ENCODE results near the gene FBXO21. TPM values are rescaled to one million over a fixed set of nuclear protein-coding genes. Genes with fewer than 3 reads are reported as not detected.
"Not testable (repeated sequence)": the region's sequence is repeated elsewhere in the genome, so short reads cannot be mapped to it uniquely, and the experiment has no call there.

FBXO21 gene
- total RNA-seq, 1 donor from 2014 or later: 19.2 TPM

GRCh38 chr12:117202556-117202955, 12.3 kb upstream of the FBXO21 start:
- DNase-seq (ENCODE audit: low spot score): no peak
- ATAC-seq: no peak

DNA sequence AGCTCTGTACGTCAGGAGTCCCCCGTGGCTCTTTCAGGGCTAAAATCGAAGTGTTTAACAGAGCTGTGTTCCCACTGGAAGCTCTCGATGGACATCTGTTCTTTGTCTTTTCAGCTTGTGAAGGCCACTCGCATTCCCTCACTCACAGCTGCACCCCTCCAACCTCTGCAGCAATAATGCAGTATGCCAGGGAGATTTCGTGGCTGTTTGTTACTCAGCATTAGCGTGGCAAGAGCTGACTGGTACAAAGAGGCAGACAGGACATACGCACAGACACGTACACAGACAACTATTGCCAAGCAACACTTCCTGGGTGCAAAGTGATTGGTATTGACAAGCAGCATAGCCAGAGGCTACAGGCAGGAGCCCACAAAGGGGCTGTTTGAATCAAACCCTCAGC, 11.8 kb upstream of the FBXO21 start:
- DNase-seq (ENCODE audit: low spot score) (no peak), ATAC-seq (no peak)

DNA sequence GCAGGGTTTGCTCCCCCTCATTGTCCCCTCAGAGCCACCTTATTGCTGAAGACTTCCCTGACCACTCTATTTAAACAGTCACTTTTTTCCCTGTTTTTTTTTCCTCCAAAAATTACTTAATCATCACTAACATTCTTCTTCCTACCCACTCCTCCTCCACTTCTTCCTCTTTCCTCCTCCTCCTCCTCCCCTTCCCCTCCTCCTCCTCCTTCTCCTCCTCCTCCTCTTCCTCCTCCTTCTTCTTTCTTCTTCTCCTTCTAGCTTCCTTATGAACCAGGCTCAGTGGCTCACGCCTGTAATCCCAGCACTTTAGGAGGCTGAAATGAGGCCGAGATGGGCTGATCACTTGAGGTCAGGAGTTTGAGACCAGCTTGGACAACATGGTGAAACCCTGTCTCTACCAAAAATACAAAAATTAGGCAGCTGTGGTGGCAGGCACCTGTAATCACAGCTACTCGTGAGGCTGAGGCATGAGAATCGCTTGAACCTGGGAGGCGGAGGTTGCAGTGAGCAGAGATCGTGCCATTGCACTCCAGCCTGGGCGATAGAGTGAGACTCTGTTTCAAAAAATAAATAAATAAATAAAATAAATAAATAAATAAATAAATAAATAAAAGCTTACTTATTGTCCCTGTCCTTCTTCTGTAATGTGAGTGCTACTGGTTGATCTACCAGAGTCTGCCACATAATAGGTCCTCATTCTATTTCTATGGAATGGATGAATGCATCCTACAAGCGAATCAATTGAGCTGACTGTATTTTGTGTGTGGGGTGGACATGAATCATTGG, 9.9 kb upstream of the FBXO21 start:
- ATAC-seq; DNase-seq (ENCODE audit: low spot score): not testable (repeated sequence)

DNA sequence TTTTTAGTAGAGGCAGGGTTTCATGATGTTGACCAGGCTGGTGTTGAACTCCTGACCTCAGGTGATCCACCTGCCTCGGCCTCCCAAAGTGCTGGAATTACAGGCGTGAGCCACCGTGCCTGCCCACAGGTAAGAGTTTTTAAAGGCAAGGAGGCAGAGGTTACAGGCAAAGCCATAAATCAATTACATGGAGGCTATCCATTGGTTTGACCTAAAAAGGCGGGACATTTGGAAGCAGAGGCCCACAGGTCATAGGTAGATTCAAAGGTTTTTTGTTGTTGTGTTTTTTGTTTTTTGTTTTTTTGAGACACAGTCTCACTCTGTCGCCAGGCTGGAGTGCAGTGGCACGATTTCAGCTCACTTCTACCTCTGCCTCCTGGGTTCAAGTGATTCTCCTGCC, 6.1 kb upstream of the FBXO21 start:
- ATAC-seq; DNase-seq (ENCODE audit: low spot score): not testable (repeated sequence)

DNA sequence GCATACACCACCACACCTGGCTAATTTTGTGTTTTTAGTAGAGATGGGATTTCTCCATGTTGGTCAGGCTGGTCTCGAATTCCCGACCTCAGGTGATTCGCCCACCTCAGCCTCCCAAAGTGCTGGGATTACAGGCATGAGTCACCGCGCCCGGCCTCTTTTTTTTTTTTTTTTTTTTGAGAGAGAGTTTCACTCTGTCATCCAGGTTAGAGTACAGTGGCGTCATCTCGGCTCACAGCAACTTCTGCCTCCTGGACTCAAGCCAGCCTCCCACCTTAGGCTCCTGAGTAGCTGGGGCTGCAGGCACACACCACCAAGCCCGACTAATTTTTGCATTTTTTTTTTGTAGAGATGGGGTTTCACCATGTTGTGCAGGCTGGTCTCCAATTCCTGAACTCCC, 4.8 kb upstream of the FBXO21 start:
- DNase-seq (ENCODE audit: low spot score); ATAC-seq: not testable (repeated sequence)

- DNase-seq (ENCODE audit: low spot score) (no peak), ATAC-seq (no peak)
Measured at GRCh38 chr12:117193903-117194302, 3.6 kb upstream of the FBXO21 start.

DNA sequence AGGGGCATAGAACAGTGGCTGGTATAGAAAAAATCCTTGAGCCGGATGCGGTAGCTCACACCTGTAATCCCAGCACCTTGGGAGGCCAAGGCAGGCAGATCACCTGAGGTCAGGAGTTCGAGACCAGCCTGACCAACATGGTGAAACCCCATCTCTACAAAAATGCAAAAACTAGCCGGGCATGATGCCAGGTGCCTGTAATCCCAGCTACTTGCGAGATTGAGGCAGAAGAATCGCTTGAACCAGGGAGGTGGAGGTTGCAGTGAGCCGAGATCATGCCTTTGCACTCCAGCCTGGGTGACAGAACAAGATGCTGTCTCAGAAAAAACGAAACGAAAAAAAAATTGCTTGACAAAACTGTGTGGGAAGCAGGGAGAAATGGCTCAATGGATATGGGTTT, 2.3 kb upstream of the FBXO21 start:
- DNase-seq (ENCODE audit: low spot score); ATAC-seq: not testable (repeated sequence)

- no peak for DNase-seq (ENCODE audit: low spot score)
- ATAC-seq: no peak
Measured at GRCh38 chr12:117192057-117192456, 1.8 kb upstream of the FBXO21 start.

- ATAC-seq (peak; percentile 58), DNase-seq (ENCODE audit: low spot score) (peak; percentile 66)
Measured at GRCh38 chr12:117189725-117190209, 503 bp downstream of the FBXO21 start.

DNA sequence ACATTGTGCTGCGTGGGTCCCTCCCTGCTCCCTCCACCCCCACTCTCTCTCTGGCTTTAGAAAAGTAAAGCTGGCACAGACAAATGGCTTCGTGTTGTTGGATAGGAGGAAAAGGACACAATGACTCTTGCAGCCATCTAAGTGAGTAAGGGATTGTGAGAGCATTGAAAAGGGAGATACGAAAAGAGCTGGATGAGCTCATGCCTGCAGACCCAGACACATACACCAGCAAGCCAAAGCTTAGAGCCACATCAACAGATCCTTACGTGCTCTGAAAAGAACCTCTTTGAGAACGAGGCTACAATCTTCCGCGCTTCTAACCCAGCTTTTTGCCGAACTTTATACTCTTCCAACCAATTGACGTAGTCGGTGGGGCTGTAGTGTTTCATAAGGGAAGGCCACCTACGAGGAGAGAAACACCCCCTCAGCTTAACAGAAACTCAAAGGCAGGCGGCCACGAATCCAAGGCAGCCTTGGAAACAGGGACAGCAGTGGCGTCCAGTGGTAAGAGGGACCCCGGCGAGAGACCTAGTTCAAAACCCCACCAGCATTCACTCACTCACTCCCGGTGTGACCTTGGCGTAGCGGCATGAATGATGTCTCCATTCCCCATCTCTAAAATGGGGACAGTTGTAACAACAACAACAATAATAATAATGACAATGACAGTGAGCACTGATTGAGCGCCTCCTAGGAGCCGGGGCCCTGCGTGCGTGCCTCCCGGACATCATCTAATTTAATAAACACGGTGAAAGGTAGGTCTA, 1.1 kb downstream of the FBXO21 start:
- ATAC-seq: peak; percentile 18
- DNase-seq (ENCODE audit: low spot score): no peak

GRCh38 chr12:117188121-117188665, 2.1 kb downstream of the FBXO21 start:
- ATAC-seq (no peak), DNase-seq (ENCODE audit: low spot score) (no peak)

DNA sequence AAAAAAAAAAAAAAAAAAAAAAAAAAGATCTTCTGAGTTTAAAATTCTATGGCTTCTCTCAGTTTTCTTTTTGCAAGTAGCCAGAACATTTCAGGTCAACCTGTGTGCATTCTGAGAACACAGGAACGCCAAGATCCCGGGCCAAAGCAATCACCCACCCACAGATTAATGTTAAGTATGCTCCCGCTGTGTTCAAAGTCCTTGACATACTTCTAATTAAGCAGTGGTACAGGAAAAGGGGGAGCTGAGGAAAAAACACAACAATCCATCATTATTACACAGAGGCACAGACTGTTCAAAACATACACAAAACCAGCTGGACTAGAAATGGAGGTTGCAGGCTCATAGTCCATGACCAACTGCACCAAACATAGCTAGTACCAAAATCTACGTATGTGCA, 2.8 kb downstream of the FBXO21 start:
- DNase-seq (ENCODE audit: low spot score): no peak
- peak; percentile 23 for ATAC-seq

GRCh38 chr12:117182866-117183265, 7.4 kb downstream of the FBXO21 start:
- DNase-seq (ENCODE audit: low spot score): no peak
- no peak for ATAC-seq

DNA sequence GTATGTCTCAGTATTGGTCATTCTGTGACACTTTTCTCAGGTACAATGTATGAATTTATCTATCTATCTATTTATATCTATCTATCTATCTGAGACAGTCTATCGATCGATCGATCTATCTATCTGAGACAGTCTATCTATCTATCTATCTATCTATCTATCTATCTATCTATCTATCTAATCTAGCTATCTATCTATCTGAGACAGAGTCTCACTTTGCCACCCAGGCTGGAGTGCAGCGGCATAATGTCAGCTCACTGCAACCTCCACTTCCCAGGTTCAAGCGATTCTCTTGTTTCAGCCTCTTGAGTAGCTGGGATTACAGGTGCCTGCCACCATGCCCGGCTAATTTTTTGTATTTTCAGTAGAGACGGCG, 8.8 kb downstream of the FBXO21 start:
- not testable (repeated sequence) for DNase-seq (ENCODE audit: low spot score); ATAC-seq

DNA sequence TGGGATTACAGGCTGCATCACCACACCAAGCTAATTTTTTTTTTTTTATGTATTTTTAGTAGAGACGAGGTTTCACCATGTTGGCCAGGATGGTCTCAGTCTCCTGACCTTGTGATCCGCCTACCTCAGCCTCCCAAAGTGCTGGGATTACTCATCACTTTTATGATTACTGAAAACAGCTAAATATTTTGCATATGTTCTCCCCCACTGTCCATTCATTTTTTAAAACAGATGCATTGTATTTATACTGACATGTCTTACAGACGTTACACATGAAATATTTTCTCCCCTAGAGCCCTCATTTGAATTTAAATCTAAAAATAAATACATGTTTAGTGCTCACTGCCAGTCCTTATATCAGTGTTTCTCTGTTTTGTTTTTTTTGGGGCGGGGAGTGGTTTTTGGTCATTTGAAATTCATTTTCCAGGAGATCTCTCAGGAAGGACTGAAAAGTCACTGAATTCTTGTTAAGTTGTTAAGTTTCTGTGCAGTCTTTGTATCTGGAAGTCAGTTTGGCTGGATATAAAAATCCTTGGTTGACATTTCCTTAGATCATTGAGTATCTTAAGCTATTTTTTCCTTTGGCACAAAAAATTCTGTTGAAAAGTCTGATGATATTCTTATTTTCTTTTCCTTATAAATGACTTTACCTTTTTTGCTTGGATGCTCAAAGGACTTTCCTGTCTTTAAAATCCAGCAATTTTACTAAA, 9.4 kb downstream of the FBXO21 start:
- ATAC-seq: no peak

DNA sequence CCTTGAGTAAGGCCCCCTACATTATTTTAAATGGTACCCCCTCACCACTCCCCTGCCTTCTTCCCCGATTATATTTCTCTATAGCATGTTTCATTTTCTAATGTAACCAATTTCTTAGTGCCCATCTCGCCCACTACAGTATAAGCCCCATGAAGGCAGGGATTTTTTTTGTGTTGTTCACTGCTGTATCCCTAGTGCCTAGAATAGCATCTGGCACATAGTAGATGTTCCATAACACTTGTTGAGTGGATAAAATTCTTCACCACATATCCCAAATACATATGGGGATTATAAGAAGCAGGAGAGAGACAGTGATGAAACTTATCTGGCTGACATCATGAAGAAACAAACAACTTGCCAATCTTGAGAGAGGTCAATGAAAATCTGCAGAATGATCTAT, 11.5 kb downstream of the FBXO21 start:
- ATAC-seq: no peak
- no peak for DNase-seq (ENCODE audit: low spot score)

More for the DNA sequence above, 9.4 kb downstream of the FBXO21 start:
- no peak for DNase-seq (ENCODE audit: low spot score)

DNA sequence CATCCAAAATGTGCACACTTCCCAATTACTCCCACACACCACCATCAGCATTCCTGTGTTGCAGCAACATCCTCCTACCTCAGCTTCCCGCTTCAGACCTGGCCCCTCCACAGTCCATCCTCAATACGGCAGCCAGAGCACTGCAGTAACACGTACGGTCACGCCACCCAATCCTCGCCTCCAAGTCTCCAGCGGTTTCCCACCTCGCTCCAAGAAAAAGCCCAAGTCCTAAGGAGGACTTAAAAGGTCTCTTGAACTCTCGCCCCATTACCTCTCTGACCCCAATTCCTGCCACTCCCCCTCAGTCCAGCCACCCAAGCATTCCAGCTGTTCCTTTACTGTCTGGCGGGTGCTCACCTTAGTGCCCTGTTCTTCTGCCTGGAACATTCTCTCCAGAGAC, 12.0 kb downstream of the FBXO21 start:
- ATAC-seq (no peak), DNase-seq (ENCODE audit: low spot score) (no peak)

- no peak for DNase-seq (ENCODE audit: low spot score)
Measured at GRCh38 chr12:117172168-117172567, 18.1 kb downstream of the FBXO21 start.

GRCh38 chr12:117171499-117172162, 18.6 kb downstream of the FBXO21 start:
- peak; percentile 87 for ATAC-seq

More at GRCh38 chr12:117172168-117172567, 18.1 kb downstream of the FBXO21 start:
- ATAC-seq: peak; percentile 55

DNA sequence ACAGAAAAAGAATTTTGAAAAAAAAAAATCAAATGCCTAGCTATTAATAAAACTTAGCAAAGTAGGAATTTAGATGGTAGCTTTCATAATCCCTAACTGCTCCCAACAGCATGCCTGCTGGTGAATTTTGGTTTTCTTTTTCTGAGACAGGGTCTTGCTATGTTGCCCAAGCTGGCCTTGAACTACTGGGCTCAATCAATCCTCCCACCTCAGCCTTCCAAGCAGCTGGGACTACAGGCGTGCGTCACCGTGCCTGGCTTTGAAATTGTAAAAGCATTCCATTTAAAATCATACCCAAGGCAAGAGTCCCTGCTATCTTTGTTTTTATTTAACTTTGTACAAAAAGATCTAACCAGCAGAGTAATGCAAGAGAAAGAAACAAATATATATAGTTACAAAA, 20.7 kb downstream of the FBXO21 start:
- DNase-seq (ENCODE audit: low spot score) (no peak), ATAC-seq (no peak)

More at GRCh38 chr12:117171499-117172162, 18.6 kb downstream of the FBXO21 start:
- no peak for DNase-seq (ENCODE audit: low spot score)

Data from left lobe of liver (tissue), 2 donors.